ENCODE results near the gene GRM1.

Gene GRM1

GRCh38 chr6:146177785-146178184 lies 148.9 kb downstream of the GRM1 start:
- POLR2A ChIA-PET, result no interaction called here

More at GRCh38 chr6:146177785-146178184, 148.9 kb downstream of the GRM1 start:
- CTCF ChIA-PET, result no interaction called here
- H3K9me3 ChIP-seq (ENCODE audit: control insufficient read depth, insufficient read depth, low read depth, low read length), result no peaks in the 10 kb centered on the region
- no peak for TF ChIP-seq BCL6B (tag by site-specific recombination; IDR thresholded peaks at IDR 0.05)
- no peak for TF ChIP-seq ZBTB20 (tag by site-specific recombination; IDR thresholded peaks at IDR 0.05)
- no peak for TF ChIP-seq ZSCAN4 (tag by site-specific recombination; IDR thresholded peaks at IDR 0.05)
- TF ChIP-seq ZNF184 (tag by site-specific recombination; IDR thresholded peaks at IDR 0.05), result no peak
- no peak for TF ChIP-seq ZNF510 (tag by site-specific recombination; IDR thresholded peaks at IDR 0.05; ENCODE audit: insufficient replicate concordance)
- TF ChIP-seq REPIN1 (tag by site-specific recombination; IDR thresholded peaks at IDR 0.05; ENCODE audit: low read depth), result no peak
- no peak for TF ChIP-seq HIC1 (tag by site-specific recombination; IDR thresholded peaks at IDR 0.05)
- no peak for TF ChIP-seq ZEB2 (tag by site-specific recombination; IDR thresholded peaks at IDR 0.05)
- TF ChIP-seq ZSCAN23 (tag by site-specific recombination; IDR thresholded peaks at IDR 0.05), result no peak
- no peak for TF ChIP-seq ZNF292 (tag by site-specific recombination; IDR thresholded peaks at IDR 0.05; ENCODE audit: borderline replicate concordance, low read depth)
- no peak for TF ChIP-seq ZBTB44 (tag by site-specific recombination; IDR thresholded peaks at IDR 0.05)
- no peak for TF ChIP-seq PATZ1 (tag by site-specific recombination; IDR thresholded peaks at IDR 0.05)
- no peak for TF ChIP-seq ZNF776 (tag by site-specific recombination; IDR thresholded peaks at IDR 0.05; ENCODE audit: borderline replicate concordance)
- no peak for TF ChIP-seq SCRT1 (tag by site-specific recombination; IDR thresholded peaks at IDR 0.05; ENCODE audit: borderline replicate concordance)
- TF ChIP-seq ZNF335 (tag by site-specific recombination; conservative IDR thresholded peaks at IDR 0.05), result no peak
- TF ChIP-seq ZNF529 (tag by site-specific recombination; IDR thresholded peaks at IDR 0.05; ENCODE audit: insufficient replicate concordance), result no peak
- no peak for TF ChIP-seq GLI4 (tag by site-specific recombination; IDR thresholded peaks at IDR 0.05)
- no peak for TF ChIP-seq ZNF514 (tag by site-specific recombination; IDR thresholded peaks at IDR 0.05)
- H3K36me3 ChIP-seq (ENCODE audit: control insufficient read depth in 2 of 2, insufficient read depth in 1 of 2, low read length in 2 of 2), result no peaks in the 10 kb centered on the region
- no peaks in the 10 kb centered on the region for H3K4me1 ChIP-seq (ENCODE audit: control insufficient read depth, insufficient read depth, low read length)
- H3K4me3 ChIP-seq (ENCODE audit: low read depth, low read length), result no peak overlapping the region
- no peak overlapping the region for H3K27ac ChIP-seq (ENCODE audit: extremely low read depth, low read depth, low read length)

Measured in HEK293 (cell line).